Lower lobe of right lung (tissue), 2 donors: Measurements from ENCODE around the gene GTSE1. TPM values are rescaled to one million over a fixed set of nuclear protein-coding genes. Genes with fewer than 3 reads are reported as not detected.
A peak's percentile ranks its signal among the peaks of the same experiment; 100 is the strongest.

Experiments
- ATAC-seq, 2 donors: fragments of 200-7000 bp; cut with Tn5 transposase; one replicate each; pipeline ENCODE4 v1.9.1; 2020 to 2022; ENCODE audit warnings: mild to moderate bottlenecking in 2 of 2, moderate library complexity in 2 of 2
- DNase-seq: peaks from one replicate; pipeline ENCODE4 v3.0.0-alpha.2; 2020
- H3K27ac ChIP-seq: fragments of 200-600 bp; one replicate; pipeline ENCODE4 v1.8.0; 2022
- H3K27me3 ChIP-seq: fragments of 200-600 bp; one replicate; pipeline ENCODE4 v1.8.0; 2022; ENCODE audit warnings: low read depth
- H3K36me3 ChIP-seq: fragments of 200-600 bp; one replicate; pipeline ENCODE4 v1.8.0; 2022; ENCODE audit warnings: mild to moderate bottlenecking
- H3K4me1 ChIP-seq: fragments of 200-600 bp; one replicate; pipeline ENCODE4 v1.8.0; 2022
- H3K4me3 ChIP-seq: fragments of 200-600 bp; one replicate; pipeline ENCODE4 v1.8.0; 2022; ENCODE audit warnings: mild to moderate bottlenecking
- H3K9me3 ChIP-seq: fragments of 200-600 bp; one replicate; pipeline ENCODE4 v1.8.0; 2022
- intact Hi-C: fragments of 100-400 bp; cut with DNase I; formaldehyde crosslinking; loops from one replicate; pipeline ENCODE4 v1.11.0; 2022
- total RNA-seq: library from RNA; stranded (reverse); fragmentation: NEBNext Ultra II Directional; extraction: Animal tissue kit (Norgen Biotek cat#: 25700); gene quantifications from one replicate; pipeline ENCODE4 v1.2.1, GENCODE V29; 2021
- TF ChIP-seq, protein P1 (sequence below): fragments of 200-600 bp; IDR thresholded peaks from one replicate; pipeline ENCODE4 v1.8.0; 2022; ENCODE audit warnings: antibody characterized with exemption, mild to moderate bottlenecking
- donor health status: DM: no; HTN: yes; CAD: no; lungs with severe emphysema.

The GTSE1 gene
- total RNA-seq, 1 donor from 2014 or later: 1.4 TPM

- intact Hi-C loops: no loop called here
Observed at GRCh38 chr22:46350646-46351045, 54.0 kb downstream of the GTSE1 start.

GRCh38 chr22:46351131-46351735 is 54.6 kb downstream of the GTSE1 start:
- ATAC-seq: no peak
- TF ChIP-seq, protein P1, sequence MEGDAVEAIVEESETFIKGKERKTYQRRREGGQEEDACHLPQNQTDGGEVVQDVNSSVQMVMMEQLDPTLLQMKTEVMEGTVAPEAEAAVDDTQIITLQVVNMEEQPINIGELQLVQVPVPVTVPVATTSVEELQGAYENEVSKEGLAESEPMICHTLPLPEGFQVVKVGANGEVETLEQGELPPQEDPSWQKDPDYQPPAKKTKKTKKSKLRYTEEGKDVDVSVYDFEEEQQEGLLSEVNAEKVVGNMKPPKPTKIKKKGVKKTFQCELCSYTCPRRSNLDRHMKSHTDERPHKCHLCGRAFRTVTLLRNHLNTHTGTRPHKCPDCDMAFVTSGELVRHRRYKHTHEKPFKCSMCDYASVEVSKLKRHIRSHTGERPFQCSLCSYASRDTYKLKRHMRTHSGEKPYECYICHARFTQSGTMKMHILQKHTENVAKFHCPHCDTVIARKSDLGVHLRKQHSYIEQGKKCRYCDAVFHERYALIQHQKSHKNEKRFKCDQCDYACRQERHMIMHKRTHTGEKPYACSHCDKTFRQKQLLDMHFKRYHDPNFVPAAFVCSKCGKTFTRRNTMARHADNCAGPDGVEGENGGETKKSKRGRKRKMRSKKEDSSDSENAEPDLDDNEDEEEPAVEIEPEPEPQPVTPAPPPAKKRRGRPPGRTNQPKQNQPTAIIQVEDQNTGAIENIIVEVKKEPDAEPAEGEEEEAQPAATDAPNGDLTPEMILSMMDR: no peak
- H3K36me3 ChIP-seq: peaks cover 100% of the 10 kb centered on the region
- intact Hi-C loops: no loop called here
- H3K4me1 ChIP-seq: peaks cover 6% of the 10 kb centered on the region
- peak; percentile 36 for DNase-seq
- no peaks in the 10 kb centered on the region for H3K27me3 ChIP-seq
- H3K9me3 ChIP-seq: no peaks in the 10 kb centered on the region
- no peak overlapping the region for H3K27ac ChIP-seq
- no peak overlapping the region for H3K4me3 ChIP-seq

More at GRCh38 chr22:46350646-46351045, 54.0 kb downstream of the GTSE1 start:
- DNase-seq (peak; percentile 36), ATAC-seq (no peak)
- H3K4me1 ChIP-seq: peaks cover 6% of the 10 kb centered on the region
- H3K36me3 ChIP-seq: peaks cover 100% of the 10 kb centered on the region
- TF ChIP-seq, protein P1: no peak
- no peak overlapping the region for H3K27ac ChIP-seq
- no peaks in the 10 kb centered on the region for H3K9me3 ChIP-seq
- H3K27me3 ChIP-seq: no peaks in the 10 kb centered on the region
- no peak overlapping the region for H3K4me3 ChIP-seq

DNA sequence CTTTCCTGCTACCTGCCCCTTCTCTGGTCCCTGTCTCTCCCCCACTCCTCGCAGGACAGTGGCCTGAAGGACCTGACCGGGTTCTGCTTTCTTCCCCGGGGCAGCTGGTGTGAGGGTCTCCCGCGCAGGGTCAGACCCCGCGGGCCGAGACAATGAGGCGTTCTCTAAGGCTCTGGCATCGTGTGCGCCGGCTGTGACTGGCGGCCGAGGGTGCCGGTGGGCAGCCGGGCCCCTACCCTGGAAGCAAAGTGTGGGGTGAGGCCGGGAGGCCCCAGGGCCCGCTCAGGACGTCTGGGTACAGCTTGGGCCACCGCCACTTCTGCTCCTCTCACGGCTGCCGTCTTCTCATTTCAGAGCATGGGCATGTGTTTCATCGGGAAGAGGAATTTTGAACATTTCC is 55.1 kb downstream of the GTSE1 start:
- ATAC-seq (no peak), DNase-seq (peak; percentile 40)
- Histone ChIP-seq H3K27ac (no peak overlapping the region), H3K27me3 (no peaks in the 10 kb centered on the region), H3K4me1 (peaks cover 6% of the 10 kb centered on the region), H3K9me3 (no peaks in the 10 kb centered on the region), H3K36me3 (peaks cover 100% of the 10 kb centered on the region), H3K4me3 (no peak overlapping the region)
- intact Hi-C loops: no loop called here
- TF ChIP-seq, protein P1: no peak

DNA sequence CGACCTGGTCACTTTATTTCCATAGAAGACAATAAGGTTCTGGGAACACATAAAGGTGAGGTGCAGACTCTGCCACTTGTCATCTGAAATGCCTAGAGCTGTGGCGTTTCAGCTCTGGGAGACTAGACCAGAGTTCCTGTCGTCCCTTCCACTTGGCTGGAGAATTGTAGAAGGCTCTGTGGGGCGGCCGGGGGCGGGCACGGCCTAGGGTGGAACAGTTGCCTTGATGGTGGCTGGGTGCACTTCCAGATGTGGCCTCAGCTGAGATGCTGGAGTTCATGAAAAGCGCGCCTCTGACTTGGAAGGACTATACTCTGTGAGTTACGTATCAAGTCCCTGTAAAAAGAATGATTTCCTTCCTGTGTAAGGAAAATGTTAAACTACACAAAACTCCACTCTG is 55.6 kb downstream of the GTSE1 start:
- intact Hi-C loops: no loop called here
- no peak overlapping the region for H3K27ac ChIP-seq
- DNase-seq: peak; percentile 24

GRCh38 chr22:46352691-46353386 is 56.2 kb downstream of the GTSE1 start:
- intact Hi-C loops: no loop called here
- H3K36me3 ChIP-seq: peaks cover 98% of the 10 kb centered on the region
- peak; percentile 74 to 82 for ATAC-seq

More for the DNA sequence above, 55.6 kb downstream of the GTSE1 start:
- Histone ChIP-seq H3K4me3 (no peak overlapping the region), H3K4me1 (peaks cover 6% of the 10 kb centered on the region), H3K36me3 (peaks cover 100% of the 10 kb centered on the region), H3K9me3 (no peaks in the 10 kb centered on the region), H3K27me3 (no peaks in the 10 kb centered on the region)
- ATAC-seq: no peak
- TF ChIP-seq, protein P1: no peak

More at GRCh38 chr22:46352691-46353386, 56.2 kb downstream of the GTSE1 start:
- Histone ChIP-seq H3K4me3 (no peak overlapping the region), H3K27me3 (no peaks in the 10 kb centered on the region), H3K4me1 (peaks cover 6% of the 10 kb centered on the region), H3K27ac (peak overlapping the region; percentile 4), H3K9me3 (no peaks in the 10 kb centered on the region)
- TF ChIP-seq, protein P1: no peak
- peak; percentile 70 for DNase-seq
